ENCODE measurements around the gene TMIGD2. TPM values are rescaled to one million over a fixed set of nuclear protein-coding genes. Genes with fewer than 3 reads are reported as not detected.

Gene TMIGD2
- total and polyA plus RNA-seq, 2 of the 4 experiments (the other 2 are of a cell fraction), result not detected

GRCh38 chr19:4292515-4292914, 9.7 kb downstream of the TMIGD2 start:
- Histone ChIP-seq H3K9ac (ENCODE audit: low read depth, low read length) (no peak overlapping the region), H3K18ac (ENCODE audit: low read depth, low read length) (no peak overlapping the region), H3K79me1 (ENCODE audit: low read depth in 1 of 2, low read length in 2 of 2) (no peaks in the 10 kb centered on the region), H2AK9ac (replicated peaks; ENCODE audit: low read depth, low read length, poor library complexity) (no peak overlapping the region), H4K8ac (ENCODE audit: low read depth in 2 of 2, low read length in 2 of 2) (no peak overlapping the region), H2BK20ac (ENCODE audit: low read depth, low read length) (no peak overlapping the region), H3K4me2 (ENCODE audit: low read depth, low read length) (no peak overlapping the region), H3K56ac (ENCODE audit: extremely low read depth, insufficient read depth, low read length) (no peak overlapping the region), H3K4me1 (ENCODE audit: control insufficient read depth, insufficient read depth, low read length) (peaks cover 3% of the 10 kb centered on the region; the same call in 1 of the 2 replicates), H3K9me3 (ENCODE audit: control insufficient read depth, insufficient read depth, low read length) (no peaks in the 10 kb centered on the region), H3K23ac (ENCODE audit: low read depth, low read length) (no peak overlapping the region), H3K14ac (replicated peaks; ENCODE audit: low read depth, low read length) (no peak overlapping the region), H2BK120ac (ENCODE audit: low read depth, low read length) (no peak overlapping the region), H4K5ac (ENCODE audit: low read depth, low read length) (no peak overlapping the region), H2BK15ac (ENCODE audit: low read depth, low read length) (no peak overlapping the region), H3K27me3 (ENCODE audit: control insufficient read depth, insufficient read depth, low read length) (peaks cover 16% of the 10 kb centered on the region), H2AFZ (replicated peaks; ENCODE audit: low read length, poor library complexity) (no peak overlapping the region), H2BK5ac (ENCODE audit: low read depth, low read length, poor library complexity, severe bottlenecking) (no peak overlapping the region), H3K27ac (ENCODE audit: insufficient read depth, low read length) (no peak overlapping the region), H3K4me3 (ENCODE audit: insufficient read depth, low read depth, low read length) (no peak overlapping the region), H2AK5ac (ENCODE audit: low read depth, low read length) (no peak overlapping the region), H4K91ac (ENCODE audit: insufficient read depth, low read depth, low read length) (no peak overlapping the region), H3K9me1 (ENCODE audit: insufficient read depth, low read length) (no peaks in the 10 kb centered on the region), H3K36me3 (ENCODE audit: control insufficient read depth, insufficient read depth, low read length) (no peaks in the 10 kb centered on the region), H4K20me1 (ENCODE audit: insufficient read depth, low read length) (no peaks in the 10 kb centered on the region), H3K4ac (ENCODE audit: low read depth, low read length) (no peak overlapping the region)
- no peak for ATAC-seq (ENCODE audit: low read depth)
- ChIA-PET POLR2A (ENCODE audit: unreplicated experiment) (no interaction called here), CTCF (no interaction called here)
- DNase-seq, result no peak
- in situ Hi-C loops (cut with MboI; ENCODE audit: low sequenced_read_pairs) (no loop called here), dilution Hi-C loops (cut with HindIII; ENCODE audit: low sequenced_read_pairs, unreplicated experiment) (no loop called here), intact Hi-C loops (cut with micrococcal nuclease) (no loop called here)
- WGBS, 2 experiments (ENCODE audit: extremely low coverage in 2 of 2, insufficient read length in 1 of 2), result no CpG with 5 or more reads among the region's 15 CpGs
- TF ChIP-seq NFE2L2 (IDR thresholded peaks at IDR 0.05; ENCODE audit: low read depth, low read length) (no peak), CEBPB (IDR thresholded peaks at IDR 0.05; ENCODE audit: low read depth, low read length) (no peak)
- no TSS peak for BruUV-seq (replicated peaks)
